ENCODE measurements around the gene SMTNL2. TPM values are rescaled to one million over a fixed set of nuclear protein-coding genes. Genes with fewer than 3 reads are reported as not detected.

Gene SMTNL2
- total RNA-seq, 1 experiment from 2014 or later, result not detected

DNA sequence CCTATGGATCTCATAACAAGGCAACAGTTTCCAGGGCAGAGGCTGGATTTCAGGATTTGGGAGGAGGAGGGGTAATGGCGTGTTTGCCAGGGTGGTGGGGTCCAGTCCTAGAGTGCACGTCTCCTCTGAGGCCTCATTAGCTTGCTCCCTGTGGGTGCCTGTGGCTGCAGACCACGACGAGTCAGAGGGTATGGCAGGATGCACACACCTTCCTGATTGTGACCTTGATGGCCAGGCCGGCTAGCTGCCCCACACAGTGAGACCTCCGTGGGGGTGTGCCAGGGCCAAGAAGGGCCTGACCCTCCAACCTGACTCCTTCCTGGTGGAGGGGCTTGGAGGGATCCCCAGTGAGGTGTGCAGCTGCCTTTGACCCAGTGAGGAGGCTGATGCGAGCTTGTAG, 4.0 kb upstream of the SMTNL2 start:
- Histone ChIP-seq H3K27me3 (replicated peaks; ENCODE audit: insufficient read depth, low read depth, low read length, poor library complexity) (peaks cover 29% of the 10 kb centered on the region), H3K4me1 (ENCODE audit: insufficient read depth, low read length, poor library complexity, severe bottlenecking) (no peaks in the 10 kb centered on the region), H3K27ac (ENCODE audit: low read depth, low read length, poor library complexity, severe bottlenecking) (no peak overlapping the region), H3K4me3 (ENCODE audit: low read depth, low read length, poor library complexity, severe bottlenecking) (no peak overlapping the region), H3K36me3 (ENCODE audit: insufficient read depth, low read length, poor library complexity, severe bottlenecking) (no peaks in the 10 kb centered on the region), H3K9me3 (ENCODE audit: low read depth, low read length, poor library complexity, severe bottlenecking) (no peaks in the 10 kb centered on the region)
- POLR2A ChIA-PET (ENCODE audit: low non-redundant PET), result no interaction called here
- CTCF ChIA-PET, result no interaction called here
- no peak for DNase-seq (ENCODE audit: low spot score)
- intact Hi-C loops (cut with micrococcal nuclease; ENCODE audit: unreplicated experiment), result no loop called here
- BruUV-seq (replicated peaks), result no TSS peak
- no peak for TF ChIP-seq EZH2 (IDR thresholded peaks at IDR 0.05; ENCODE audit: borderline replicate concordance, low read depth, low read length, poor library complexity, severe bottlenecking)
- TF ChIP-seq, protein P1, sequence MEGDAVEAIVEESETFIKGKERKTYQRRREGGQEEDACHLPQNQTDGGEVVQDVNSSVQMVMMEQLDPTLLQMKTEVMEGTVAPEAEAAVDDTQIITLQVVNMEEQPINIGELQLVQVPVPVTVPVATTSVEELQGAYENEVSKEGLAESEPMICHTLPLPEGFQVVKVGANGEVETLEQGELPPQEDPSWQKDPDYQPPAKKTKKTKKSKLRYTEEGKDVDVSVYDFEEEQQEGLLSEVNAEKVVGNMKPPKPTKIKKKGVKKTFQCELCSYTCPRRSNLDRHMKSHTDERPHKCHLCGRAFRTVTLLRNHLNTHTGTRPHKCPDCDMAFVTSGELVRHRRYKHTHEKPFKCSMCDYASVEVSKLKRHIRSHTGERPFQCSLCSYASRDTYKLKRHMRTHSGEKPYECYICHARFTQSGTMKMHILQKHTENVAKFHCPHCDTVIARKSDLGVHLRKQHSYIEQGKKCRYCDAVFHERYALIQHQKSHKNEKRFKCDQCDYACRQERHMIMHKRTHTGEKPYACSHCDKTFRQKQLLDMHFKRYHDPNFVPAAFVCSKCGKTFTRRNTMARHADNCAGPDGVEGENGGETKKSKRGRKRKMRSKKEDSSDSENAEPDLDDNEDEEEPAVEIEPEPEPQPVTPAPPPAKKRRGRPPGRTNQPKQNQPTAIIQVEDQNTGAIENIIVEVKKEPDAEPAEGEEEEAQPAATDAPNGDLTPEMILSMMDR (conservative IDR thresholded peaks at IDR 0.05; ENCODE audit: low read depth, low read length), result no peak

DNA sequence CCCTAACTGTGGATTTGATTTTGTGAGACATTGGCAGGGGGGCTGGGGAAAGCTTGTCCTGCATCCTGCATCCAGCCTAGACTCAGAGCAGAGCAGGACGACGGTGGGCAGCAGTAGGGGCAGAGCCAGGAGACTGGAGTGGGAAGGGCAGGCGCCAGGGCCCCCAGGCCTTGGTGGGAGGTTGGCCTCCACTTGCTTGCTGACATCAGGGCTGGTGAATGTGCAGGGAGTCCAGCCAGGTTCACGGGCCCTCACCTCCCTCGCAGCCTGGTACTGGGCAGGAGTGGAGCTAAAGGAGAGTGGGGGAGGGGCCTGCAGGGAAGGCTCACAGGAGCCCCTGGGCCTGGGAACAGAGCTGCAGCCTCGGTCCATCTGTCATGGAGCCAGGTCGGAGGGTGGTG, 2.2 kb upstream of the SMTNL2 start:
- Histone ChIP-seq H3K4me3 (ENCODE audit: low read depth, low read length, poor library complexity, severe bottlenecking) (no peak overlapping the region), H3K9me3 (ENCODE audit: low read depth, low read length, poor library complexity, severe bottlenecking) (no peaks in the 10 kb centered on the region), H3K36me3 (ENCODE audit: insufficient read depth, low read length, poor library complexity, severe bottlenecking) (no peaks in the 10 kb centered on the region), H3K27ac (ENCODE audit: low read depth, low read length, poor library complexity, severe bottlenecking) (no peak overlapping the region), H3K27me3 (replicated peaks; ENCODE audit: insufficient read depth, low read depth, low read length, poor library complexity) (peaks cover 40% of the 10 kb centered on the region), H3K4me1 (ENCODE audit: insufficient read depth, low read length, poor library complexity, severe bottlenecking) (no peaks in the 10 kb centered on the region)
- TF ChIP-seq, protein P1 (conservative IDR thresholded peaks at IDR 0.05; ENCODE audit: low read depth, low read length), result no peak
- TF ChIP-seq EZH2 (IDR thresholded peaks at IDR 0.05; ENCODE audit: borderline replicate concordance, low read depth, low read length, poor library complexity, severe bottlenecking), result no peak
- ChIA-PET POLR2A (ENCODE audit: low non-redundant PET) (no interaction called here), CTCF (no interaction called here)
- intact Hi-C loops (cut with micrococcal nuclease; ENCODE audit: unreplicated experiment), result no loop called here
- DNase-seq (ENCODE audit: low spot score), result no peak
- no TSS peak for BruUV-seq (replicated peaks)

DNA sequence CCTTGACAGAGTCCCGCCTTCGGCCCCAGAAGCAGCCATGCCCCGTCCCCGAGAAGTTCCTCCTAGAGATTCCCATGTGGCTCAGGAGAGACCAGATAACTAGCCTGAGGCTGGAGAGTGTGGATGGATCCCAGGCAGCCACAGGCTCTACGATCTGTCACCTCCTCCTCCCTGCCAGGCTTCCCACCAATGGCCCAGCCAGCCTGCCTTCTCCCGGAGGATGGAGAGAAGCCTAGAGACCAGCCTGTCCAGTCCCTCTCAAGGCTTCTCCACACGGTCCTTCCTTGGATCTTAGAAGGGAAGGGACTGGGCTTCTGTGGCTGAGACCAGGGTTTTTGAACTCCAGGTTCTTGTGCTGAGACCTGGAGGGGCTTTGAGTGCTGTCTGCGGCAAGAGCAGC, 1.6 kb upstream of the SMTNL2 start:
- no peak overlapping the region for H3K4me3 ChIP-seq (ENCODE audit: low read depth, low read length, poor library complexity, severe bottlenecking)
- TF ChIP-seq, protein P1 (conservative IDR thresholded peaks at IDR 0.05; ENCODE audit: low read depth, low read length), result no peak
- no peak for TF ChIP-seq EZH2 (IDR thresholded peaks at IDR 0.05; ENCODE audit: borderline replicate concordance, low read depth, low read length, poor library complexity, severe bottlenecking)
- no peak overlapping the region for H3K27ac ChIP-seq (ENCODE audit: low read depth, low read length, poor library complexity, severe bottlenecking)
- CTCF ChIA-PET, result no interaction called here
- H3K9me3 ChIP-seq (ENCODE audit: low read depth, low read length, poor library complexity, severe bottlenecking), result no peaks in the 10 kb centered on the region
- H3K4me1 ChIP-seq (ENCODE audit: insufficient read depth, low read length, poor library complexity, severe bottlenecking), result no peaks in the 10 kb centered on the region
- POLR2A ChIA-PET (ENCODE audit: low non-redundant PET), result no interaction called here
- H3K27me3 ChIP-seq (replicated peaks; ENCODE audit: insufficient read depth, low read depth, low read length, poor library complexity), result peaks cover 40% of the 10 kb centered on the region
- no peak for DNase-seq (ENCODE audit: low spot score)
- no peaks in the 10 kb centered on the region for H3K36me3 ChIP-seq (ENCODE audit: insufficient read depth, low read length, poor library complexity, severe bottlenecking)
- intact Hi-C loops (cut with micrococcal nuclease; ENCODE audit: unreplicated experiment), result no loop called here
- BruUV-seq (replicated peaks), result no TSS peak
